ENCODE results near the gene LOXL1. TPM values are rescaled to one million over a fixed set of nuclear protein-coding genes. Genes with fewer than 3 reads are reported as not detected.

Gene LOXL1
- total RNA-seq, 1 experiment from 2014 or later = 249 TPM

DNA sequence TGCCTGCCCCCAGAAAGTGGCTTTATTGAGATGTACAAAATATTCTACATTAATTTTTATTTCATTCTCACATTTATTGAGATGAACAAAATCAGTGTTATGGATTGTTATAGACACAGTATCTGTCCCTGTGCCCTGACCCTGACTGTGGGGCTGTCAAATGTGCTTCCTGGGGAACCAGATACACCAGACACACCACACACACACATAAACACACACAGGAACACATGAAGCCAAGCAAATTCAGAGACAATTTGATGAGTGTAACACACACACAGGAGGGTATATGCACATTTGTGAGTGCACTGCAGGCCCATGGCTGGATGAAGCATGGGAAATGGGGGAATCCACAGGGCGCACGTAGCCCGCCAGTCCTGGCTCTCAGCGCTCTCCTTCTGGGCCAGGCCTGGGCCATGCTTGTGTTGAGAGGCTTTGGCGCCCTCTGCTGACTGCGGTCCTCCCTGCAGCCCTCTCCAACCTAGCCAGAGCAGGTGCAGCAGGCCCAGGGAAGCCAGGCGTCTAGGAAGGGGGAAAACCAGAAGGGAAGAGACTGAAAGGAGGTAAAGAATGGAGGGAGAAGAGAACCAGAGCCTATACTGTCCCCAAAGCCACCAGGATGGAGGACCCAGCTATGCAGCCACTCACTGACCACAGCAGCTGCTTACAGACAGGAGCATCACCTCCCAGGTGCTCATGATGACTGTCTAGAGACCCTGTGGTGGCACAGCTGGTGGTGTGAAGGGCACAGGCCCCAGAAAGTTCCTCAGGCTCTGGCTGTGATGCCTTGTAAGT, 18.0 kb upstream of the LOXL1 start:
- no peaks in the 10 kb centered on the region for H4K20me1 ChIP-seq (ENCODE audit: low read length)
- intact Hi-C loops (cut with micrococcal nuclease) = no loop called here
- H3K36me3 ChIP-seq (ENCODE audit: low read depth, low read length) = peaks cover 32% of the 10 kb centered on the region

GRCh38 chr15:73908822-73909122, 17.5 kb upstream of the LOXL1 start:
- BruUV-seq (replicated peaks) = no TSS peak
- no peaks in the 10 kb centered on the region for H3K27me3 ChIP-seq (ENCODE audit: low read length)
- peaks cover 32% of the 10 kb centered on the region for H3K36me3 ChIP-seq (ENCODE audit: low read depth, low read length)
- peaks cover 3% of the 10 kb centered on the region; the same call in 1 of the 2 replicates for H3K4me1 ChIP-seq (ENCODE audit: insufficient read depth, low read length)
- no peak overlapping the region for H2AFZ ChIP-seq (ENCODE audit: low read length)
- ChIA-PET CTCF (no interaction called here), POLR2A (ENCODE audit: unreplicated experiment) (no interaction called here)
- intact Hi-C loops (cut with micrococcal nuclease) = no loop called here
- no peak overlapping the region for H3K4me2 ChIP-seq (ENCODE audit: low read length)
- TF ChIP-seq EZH2phosphoT487 (IDR thresholded peaks at IDR 0.05; ENCODE audit: borderline replicate concordance, low read length) (no peak), EZH2 (IDR thresholded peaks at IDR 0.05; ENCODE audit: low read length, unreplicated experiment) (no peak), CTCF (conservative IDR thresholded peaks at IDR 0.05; ENCODE audit: low read depth, low read length) (no peak)
- H3K27ac ChIP-seq (ENCODE audit: low read length) = no peak overlapping the region
- ATAC-seq = no peak
- no peaks in the 10 kb centered on the region for H4K20me1 ChIP-seq (ENCODE audit: low read length)
- no peaks in the 10 kb centered on the region for H3K9me3 ChIP-seq (ENCODE audit: low read length)
- H3F3A ChIP-seq (ENCODE audit: low read length, unreplicated experiment) = peaks cover 3% of the 10 kb centered on the region
- H3K4me3 ChIP-seq (ENCODE audit: low read length) = no peak overlapping the region
- no peak for DNase-seq
- no peaks in the 10 kb centered on the region for H3K9me2 ChIP-seq (replicated peaks; ENCODE audit: low read length)
- no peaks in the 10 kb centered on the region for H3K79me2 ChIP-seq (ENCODE audit: low read length)
- no peak overlapping the region for H3K9ac ChIP-seq (ENCODE audit: low read length)

More for the DNA sequence above, 18.0 kb upstream of the LOXL1 start:
- ChIA-PET POLR2A (ENCODE audit: unreplicated experiment) (no interaction called here), CTCF (no interaction called here)
- TF ChIP-seq EZH2 (IDR thresholded peaks at IDR 0.05; ENCODE audit: low read length, unreplicated experiment) (no peak), CTCF (conservative IDR thresholded peaks at IDR 0.05; ENCODE audit: low read depth, low read length) (peak; percentile 83)
- no peak overlapping the region for H3K9ac ChIP-seq (ENCODE audit: low read length)
- no TSS peak for BruUV-seq (replicated peaks)
- no peaks in the 10 kb centered on the region for H3K27me3 ChIP-seq (ENCODE audit: low read length)
- H3K4me1 ChIP-seq (ENCODE audit: insufficient read depth, low read length) = no peaks in the 10 kb centered on the region
- no peaks in the 10 kb centered on the region for H3K9me2 ChIP-seq (replicated peaks; ENCODE audit: low read length)
- peaks cover 3% of the 10 kb centered on the region for H3F3A ChIP-seq (ENCODE audit: low read length, unreplicated experiment)
- H2AFZ ChIP-seq (ENCODE audit: low read length) = no peak overlapping the region
- H3K4me2 ChIP-seq (ENCODE audit: low read length) = no peak overlapping the region
- H3K27ac ChIP-seq (ENCODE audit: low read length) = no peak overlapping the region
- H3K79me2 ChIP-seq (ENCODE audit: low read length) = no peaks in the 10 kb centered on the region
- ATAC-seq (peak; percentile 78), DNase-seq (peak; percentile 60)
- no peaks in the 10 kb centered on the region for H3K9me3 ChIP-seq (ENCODE audit: low read length)
- H3K4me3 ChIP-seq (ENCODE audit: low read length) = no peak overlapping the region

DNA sequence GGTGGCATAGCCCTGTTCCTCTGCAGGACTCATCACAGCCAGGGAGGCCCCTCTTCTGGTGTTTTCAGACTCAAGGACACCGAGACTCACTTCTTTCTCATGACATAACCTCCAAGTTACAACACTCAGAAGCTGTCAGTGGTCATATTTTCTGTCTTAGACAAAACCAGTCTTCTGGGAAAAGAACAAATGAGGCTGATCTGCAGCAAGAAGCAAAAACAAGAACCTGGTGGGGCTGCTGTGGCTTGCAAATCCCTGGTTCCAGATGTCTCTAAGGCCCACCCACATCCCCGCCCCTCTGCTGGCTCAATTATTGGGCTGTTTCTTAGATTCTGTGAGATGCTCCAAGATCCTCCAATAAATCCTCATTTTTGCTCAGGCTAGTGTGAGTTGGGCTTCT, 16.6 kb upstream of the LOXL1 start:
- no peak overlapping the region for H3K4me3 ChIP-seq (ENCODE audit: low read length)
- no peaks in the 10 kb centered on the region for H3K9me3 ChIP-seq (ENCODE audit: low read length)
- no peaks in the 10 kb centered on the region for H3K27me3 ChIP-seq (ENCODE audit: low read length)
- ATAC-seq (no peak), DNase-seq (no peak)
- H3F3A ChIP-seq (ENCODE audit: low read length, unreplicated experiment) = peaks cover 3% of the 10 kb centered on the region
- peaks cover 10% of the 10 kb centered on the region for H3K4me1 ChIP-seq (ENCODE audit: insufficient read depth, low read length)
- TF ChIP-seq EZH2phosphoT487 (IDR thresholded peaks at IDR 0.05; ENCODE audit: borderline replicate concordance, low read length) = no peak
- no peak for TF ChIP-seq CTCF (conservative IDR thresholded peaks at IDR 0.05; ENCODE audit: low read depth, low read length)
- no peak for TF ChIP-seq EZH2 (IDR thresholded peaks at IDR 0.05; ENCODE audit: low read length, unreplicated experiment)
- BruUV-seq (replicated peaks) = no TSS peak
- ChIA-PET CTCF (no interaction called here), POLR2A (ENCODE audit: unreplicated experiment) (interaction anchor here (0.6 kb wide), 1 partner anchor 1073 kb away, joined by 4 read pairs; no protein-coding TSS in a partner anchor)
- H3K9ac ChIP-seq (ENCODE audit: low read length) = no peak overlapping the region
- H3K4me2 ChIP-seq (ENCODE audit: low read length) = no peak overlapping the region
- H4K20me1 ChIP-seq (ENCODE audit: low read length) = no peaks in the 10 kb centered on the region
- intact Hi-C loops (cut with micrococcal nuclease) = no loop called here
- H3K36me3 ChIP-seq (ENCODE audit: low read depth, low read length) = peaks cover 32% of the 10 kb centered on the region
- no peak overlapping the region for H2AFZ ChIP-seq (ENCODE audit: low read length)
- H3K27ac ChIP-seq (ENCODE audit: low read length) = no peak overlapping the region
- no peaks in the 10 kb centered on the region for H3K79me2 ChIP-seq (ENCODE audit: low read length)
- no peaks in the 10 kb centered on the region for H3K9me2 ChIP-seq (replicated peaks; ENCODE audit: low read length)

All from PC-3 (cell line).